Mammary epithelial cell (primary cell): ENCODE data around the gene SLC22A16.

ENCODE experiments used
- CTCF ChIP-seq, 2 donors: IDR thresholded peaks in 1 of 2; conservative IDR thresholded peaks in 1 of 2; 2 replicates each; pipeline ENCODE4 v1.5.1; 2011 to 2012; ENCODE audit warnings: inconsistent platforms in 2 of 2, low read length in 2 of 2, mild to moderate bottlenecking in 2 of 2, control low read depth in 1 of 2, low read depth in 1 of 2; ENCODE audit not compliant: insufficient read depth in 1 of 2; ENCODE audit errors: extremely low read depth in 1 of 2
- EZH2 ChIP-seq: IDR thresholded peaks from 2 replicates; pipeline ENCODE4 v1.6.1; 2012; ENCODE audit warnings: low read length, inconsistent platforms, borderline replicate concordance

DNA sequence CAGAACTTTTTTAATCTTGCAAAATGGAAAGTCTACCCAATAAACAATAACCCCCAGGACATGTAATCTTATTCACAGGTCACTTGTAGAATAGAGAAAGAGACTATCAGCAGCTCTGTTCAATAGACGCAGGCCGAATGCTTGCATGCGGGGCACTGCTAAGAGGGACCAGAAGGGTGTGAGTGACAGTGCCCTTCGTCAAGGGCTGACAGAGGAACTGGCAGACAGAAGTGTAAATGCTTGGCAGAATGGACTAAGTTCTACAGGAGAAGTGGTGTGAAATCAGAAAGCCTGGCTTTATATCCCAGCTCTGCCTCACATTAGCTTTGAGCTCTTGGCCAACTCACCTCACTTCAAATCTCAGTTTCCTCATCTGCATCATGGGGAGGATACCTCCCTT, 82.0 kb downstream of the SLC22A16 start:
- TF ChIP-seq CTCF (conservative IDR thresholded peaks at IDR 0.05 in 1 of 2, IDR thresholded peaks at IDR 0.05 in 1 of 2; ENCODE audit: extremely low read depth in 1 of 2, insufficient read depth in 1 of 2, low read depth in 1 of 2, low read length in 2 of 2) (no peak), EZH2 (no peak)
